ENCODE results near the gene ST8SIA5.
"Not testable (repeated sequence)": the region's sequence is repeated elsewhere in the genome, so short reads cannot be mapped to it uniquely, and the experiment has no call there.

The ST8SIA5 gene, protein sequence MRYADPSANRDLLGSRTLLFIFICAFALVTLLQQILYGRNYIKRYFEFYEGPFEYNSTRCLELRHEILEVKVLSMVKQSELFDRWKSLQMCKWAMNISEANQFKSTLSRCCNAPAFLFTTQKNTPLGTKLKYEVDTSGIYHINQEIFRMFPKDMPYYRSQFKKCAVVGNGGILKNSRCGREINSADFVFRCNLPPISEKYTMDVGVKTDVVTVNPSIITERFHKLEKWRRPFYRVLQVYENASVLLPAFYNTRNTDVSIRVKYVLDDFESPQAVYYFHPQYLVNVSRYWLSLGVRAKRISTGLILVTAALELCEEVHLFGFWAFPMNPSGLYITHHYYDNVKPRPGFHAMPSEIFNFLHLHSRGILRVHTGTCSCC

DNA sequence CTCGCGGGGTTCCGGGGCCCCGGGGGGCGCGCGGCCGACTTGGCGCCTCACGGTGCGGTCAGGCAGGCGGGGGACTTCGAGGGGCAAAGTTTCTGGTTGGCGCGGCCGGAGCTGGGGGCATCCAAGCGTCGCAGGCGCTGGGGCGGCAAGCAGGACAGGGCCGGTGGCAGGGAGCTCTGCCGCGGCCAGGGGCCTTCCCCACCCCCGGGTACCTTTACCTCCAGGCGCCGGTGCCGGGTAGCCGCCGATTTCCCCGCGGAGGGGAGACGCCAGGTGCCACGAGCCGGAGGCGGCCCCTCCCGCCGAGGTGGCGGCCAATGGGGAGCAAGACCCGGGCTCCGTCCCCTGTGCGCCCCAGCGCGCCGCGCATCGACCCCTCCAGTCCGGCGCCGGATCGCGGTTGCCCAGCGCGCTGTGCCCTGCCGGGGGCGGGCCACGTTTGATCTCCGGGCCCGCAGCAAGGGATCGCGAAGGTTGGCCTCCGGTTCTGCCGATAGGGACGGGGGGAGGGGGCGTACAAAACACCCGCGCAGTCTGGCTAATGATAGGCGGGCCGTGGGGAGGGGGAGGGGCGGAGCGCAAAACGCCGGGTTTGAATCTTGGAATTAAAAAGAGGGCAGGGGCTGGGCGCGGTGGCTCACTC is at the start of gene ST8SIA5:
TSS of gene ST8SIA5 (minus strand) at position 495 of the 643 bp plus-strand sequence. CDS start 545 bp downstream, outside the sequence.
- no peak for DNase-seq

DNA sequence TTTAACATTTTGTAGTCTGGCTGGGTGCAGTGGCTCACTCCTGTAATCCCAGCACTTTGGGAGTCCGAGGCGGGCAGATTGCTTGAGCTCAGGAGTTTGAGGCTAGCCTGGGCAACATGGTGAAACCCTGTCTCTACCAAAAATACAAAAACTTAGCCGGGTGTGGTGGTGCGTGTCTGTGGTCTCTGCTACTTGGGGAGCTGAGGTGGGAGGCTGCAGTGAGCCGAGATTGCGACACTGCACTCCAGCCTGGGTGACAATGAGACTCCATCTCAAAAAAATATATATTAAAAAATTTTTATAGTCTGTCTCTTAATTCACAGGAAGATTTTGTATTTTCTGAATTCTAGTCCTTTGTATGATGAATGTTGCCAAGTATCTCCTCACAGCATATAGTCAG is 39.1 kb upstream of the ST8SIA5 start:
- DNase-seq: not testable (repeated sequence)

DNA sequence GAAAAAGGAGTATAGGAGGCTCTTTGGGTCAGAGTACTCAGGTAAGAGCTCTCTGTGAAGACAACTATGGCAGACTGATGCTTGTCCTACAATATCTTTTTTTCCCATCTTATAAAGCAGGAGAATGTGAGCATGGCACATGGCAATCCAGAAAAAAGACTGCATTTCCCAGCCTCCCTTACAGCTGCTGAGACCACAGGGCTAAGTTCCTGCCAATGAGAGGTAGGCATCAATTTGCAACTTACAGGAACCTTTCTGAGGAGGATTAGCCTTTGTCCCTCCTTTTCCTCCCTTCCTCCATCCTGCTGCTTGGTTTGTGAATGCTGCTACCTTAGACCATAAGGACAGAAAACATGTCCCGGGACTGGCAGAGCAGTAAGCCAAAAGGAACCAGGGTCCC is 37.8 kb upstream of the ST8SIA5 start:
- DNase-seq: no peak

DNA sequence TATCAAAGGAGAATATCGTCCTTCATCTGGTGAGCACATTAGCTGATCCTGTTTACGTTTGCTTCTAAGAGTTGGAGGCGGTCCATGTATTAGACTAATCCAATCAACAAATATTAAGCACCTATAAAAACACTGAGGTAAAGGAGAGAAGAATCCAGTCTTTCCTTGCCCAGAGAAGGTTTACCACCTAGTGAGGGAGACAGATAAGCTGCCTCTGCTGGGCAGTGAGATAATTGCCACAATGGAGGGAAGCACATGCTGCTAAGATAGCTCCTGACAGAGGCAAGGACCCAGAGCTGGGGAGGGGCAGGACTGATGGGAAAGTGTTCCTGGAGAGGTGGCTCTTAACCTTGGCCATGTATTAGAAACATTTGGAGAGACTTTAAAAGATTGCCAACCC is 36.7 kb upstream of the ST8SIA5 start:
- no peak for DNase-seq

DNA sequence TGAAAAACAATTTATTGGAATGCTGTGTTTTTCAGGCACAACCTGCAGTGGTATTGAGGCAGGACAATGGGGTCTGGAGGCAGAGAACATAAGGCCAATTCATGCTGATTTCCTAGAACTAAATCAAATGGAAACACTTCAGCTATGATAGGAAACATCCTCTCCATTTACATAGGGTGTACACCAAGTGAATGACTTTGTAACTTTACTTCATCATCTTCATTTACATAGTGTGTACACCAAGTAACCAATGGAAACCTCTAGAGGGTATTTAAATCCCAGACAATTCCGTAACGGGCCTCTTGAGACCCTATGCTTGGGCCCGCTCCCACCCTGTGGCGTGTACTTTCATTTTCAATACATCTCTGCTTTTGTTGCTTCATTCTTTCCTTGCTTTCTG is 32.2 kb upstream of the ST8SIA5 start:
- no peak for DNase-seq

DNA sequence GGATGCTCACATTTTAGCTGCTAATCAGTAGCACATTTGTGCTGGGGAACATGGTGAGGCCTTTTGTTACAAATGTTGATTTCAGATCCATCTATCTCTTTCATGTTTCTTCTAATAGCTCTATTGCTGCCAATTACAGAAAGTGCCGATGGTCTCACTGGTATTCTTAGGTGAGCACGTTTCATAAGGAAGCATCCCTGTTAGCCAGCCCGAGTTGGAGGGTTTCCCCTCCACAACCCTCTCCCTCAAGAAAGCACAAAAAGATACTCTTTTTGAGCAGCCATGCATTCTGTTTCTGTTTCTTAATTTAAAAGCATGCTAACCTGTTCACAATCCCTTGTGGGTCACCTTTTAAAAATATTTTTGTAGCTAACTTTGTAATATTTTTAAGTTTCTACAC is 30.8 kb upstream of the ST8SIA5 start:
- DNase-seq: no peak

DNA sequence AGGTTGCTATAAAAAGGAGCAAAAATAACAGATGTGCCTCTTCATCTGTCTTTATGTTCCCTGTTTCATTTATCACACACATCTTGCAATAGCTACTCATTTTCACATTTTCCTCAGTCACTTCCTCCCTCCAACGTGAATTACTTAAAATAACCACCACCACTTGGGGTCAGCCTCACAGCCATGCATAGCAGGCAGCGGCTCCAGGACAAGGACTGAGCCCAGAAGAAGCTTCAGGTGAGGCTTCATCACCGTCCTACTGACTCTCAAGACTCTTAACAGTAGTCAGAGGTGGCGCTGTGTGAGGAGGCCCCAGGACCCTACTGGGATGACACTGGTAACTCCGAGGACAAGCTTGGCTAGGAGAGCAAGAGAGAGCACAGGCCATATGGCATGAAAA is 15.5 kb upstream of the ST8SIA5 start:
- no peak for DNase-seq

DNA sequence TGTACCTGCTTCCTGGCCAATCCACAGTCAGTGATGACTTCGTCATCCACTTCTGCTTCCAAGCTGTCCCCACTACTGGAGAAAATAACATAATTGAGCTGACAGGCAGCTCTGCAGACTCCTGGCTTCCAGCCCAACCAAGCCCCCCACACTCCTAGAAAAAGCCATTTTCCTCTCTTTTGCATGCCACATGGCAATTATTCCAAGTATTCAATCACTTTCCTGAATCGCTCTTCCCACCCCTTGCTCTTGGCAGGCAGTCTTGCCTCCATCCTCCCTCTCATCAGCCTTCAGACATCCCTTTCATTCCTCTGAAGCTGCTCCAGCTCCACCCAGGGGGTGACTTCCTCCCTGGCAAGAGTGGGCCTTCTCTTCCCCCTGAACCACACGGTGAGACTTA is 14.3 kb upstream of the ST8SIA5 start:
- no peak for DNase-seq

DNA sequence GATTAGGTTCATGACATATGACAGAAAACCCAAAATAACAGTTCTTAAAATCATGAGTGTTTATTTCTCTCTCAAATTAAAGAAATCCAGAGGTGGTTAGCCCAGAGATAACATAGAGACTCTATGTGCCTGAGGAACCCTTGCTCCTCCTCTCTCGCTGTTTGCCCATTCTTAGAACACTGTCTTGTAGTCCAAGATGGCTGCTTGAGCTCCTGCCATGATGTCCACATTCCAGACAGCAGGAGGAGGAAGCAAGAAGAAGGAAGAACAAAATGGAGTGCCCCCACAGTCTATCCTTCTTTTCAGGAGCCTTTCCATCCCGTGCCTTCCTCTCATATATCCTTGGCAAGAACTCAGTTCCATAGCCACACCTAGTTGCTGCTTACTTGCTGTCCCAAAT is 13.9 kb upstream of the ST8SIA5 start:
- DNase-seq: no peak

DNA sequence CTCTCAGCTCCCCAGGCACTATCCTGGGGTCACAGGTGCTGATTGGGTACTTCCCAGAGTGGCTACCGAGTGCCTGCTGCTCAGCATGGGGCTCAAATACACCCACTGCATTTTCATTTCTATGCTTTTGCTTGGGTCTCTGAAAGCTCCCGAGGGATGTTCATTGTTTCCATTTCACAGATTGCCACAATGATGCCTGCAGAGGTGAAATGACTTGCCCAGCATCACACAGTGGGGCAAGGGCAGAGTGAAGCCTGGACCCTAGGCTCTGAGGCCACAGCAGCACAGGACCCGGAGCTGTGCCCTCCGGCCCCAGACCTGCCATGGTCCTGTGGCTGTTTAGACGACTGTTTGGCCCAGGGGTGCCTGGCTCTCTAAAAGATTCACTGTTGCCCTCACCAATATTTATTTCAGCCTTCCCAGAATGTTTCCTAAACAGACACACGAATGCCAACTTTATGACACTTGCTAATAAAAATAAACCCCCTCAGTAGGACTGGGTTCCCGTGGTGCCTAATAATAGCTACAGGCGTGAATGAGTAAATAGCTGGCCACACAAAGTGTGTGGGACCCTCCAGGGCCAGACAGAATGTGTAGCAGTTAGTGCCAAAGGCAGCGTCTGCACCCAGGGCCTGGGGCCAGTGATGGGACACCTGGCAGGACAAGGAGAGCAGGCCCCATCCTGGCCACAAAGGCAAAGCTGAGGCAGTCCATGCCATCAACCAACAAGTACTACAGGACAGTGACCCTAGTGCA is 11.5 kb upstream of the ST8SIA5 start:
- no peak for DNase-seq

DNA sequence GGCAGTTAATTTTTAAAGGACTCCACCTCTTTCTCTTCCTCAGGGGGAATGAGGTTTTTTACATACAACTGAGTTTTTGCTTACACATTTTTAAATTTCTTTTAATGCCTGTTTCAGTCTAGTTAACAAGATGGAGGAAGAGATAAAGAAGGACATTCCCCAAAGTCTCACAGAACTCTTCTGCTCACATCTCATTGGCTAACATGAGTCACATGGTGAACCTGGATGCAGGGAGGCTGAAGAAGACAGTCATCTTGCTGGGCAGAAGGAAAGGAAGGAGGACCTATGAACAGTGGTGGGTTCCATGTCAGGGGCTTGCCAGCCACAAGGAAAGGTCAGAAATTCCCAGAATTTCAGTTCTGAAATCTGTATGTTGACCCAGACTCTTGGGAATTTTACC is 10.4 kb upstream of the ST8SIA5 start:
- DNase-seq: no peak

DNA sequence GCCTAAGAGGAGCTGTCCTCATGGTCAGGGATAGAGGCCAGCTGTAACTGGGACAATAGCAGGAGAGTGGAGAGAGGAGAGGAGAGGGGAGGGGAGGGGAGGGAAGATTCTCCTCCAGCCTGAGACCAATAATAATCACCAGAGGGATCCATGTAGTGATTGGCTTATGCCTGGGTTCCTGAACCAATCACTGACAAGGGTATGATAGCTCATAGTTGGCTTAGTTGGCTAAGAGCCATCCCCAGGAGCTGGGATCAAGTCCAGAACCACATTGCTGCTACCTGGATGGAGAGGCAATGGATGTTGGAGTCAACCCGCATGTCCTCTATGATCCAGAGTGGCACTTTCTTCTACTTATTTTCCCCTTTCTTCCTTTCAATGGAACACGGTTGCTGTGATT is 7.7 kb upstream of the ST8SIA5 start:
- no peak for DNase-seq

DNA sequence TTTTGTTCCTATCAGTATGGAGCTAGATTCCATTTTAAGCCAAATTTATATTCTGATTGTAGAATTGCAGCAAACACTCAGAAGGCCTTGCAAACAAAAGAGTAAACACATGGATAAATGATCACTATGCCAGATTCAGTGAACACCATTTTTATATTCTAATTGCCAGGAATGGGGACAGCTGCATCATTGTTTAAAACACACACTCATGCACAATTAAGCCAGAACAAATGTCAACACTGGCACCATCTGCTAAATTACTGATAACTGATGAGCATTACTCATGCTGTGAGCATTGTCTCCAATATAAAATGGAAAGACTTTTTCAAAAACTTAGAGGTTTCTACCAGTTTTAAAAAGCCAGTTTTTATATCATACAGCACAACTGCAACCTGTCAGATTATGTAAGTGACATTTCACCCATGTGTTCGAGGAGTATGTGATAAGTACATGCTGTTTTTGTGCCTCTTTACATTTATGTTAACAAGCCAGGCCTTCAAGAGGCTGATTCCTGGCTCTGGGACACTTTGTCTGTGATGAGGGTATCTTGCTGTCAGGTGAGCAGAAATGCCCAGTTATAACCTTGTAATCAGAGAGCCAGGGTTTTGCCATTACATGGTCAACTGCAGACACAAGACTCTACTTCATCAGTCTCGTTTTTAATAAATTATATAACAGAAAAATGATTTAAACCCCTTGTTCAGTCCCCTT is 4.4 kb upstream of the ST8SIA5 start:
- DNase-seq: no peak

DNA sequence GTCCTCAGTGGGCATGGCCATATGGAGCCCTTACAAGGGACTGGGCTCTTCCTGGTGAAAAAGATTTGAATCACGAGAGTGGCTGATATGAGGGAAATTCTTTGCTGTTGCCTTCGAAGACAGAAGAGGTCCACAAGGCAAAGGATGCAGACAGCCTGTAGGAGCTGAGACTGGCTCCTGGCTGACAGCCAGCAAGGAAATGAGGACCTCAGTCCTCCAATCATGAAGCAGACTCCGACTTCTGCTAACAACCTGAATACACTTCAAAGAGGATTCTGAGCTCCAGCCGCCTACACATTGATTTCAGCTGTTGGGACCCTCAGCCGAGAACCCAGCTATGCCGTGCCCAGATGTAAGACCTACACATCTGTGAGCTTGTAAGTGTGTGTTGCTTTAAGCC is 3.0 kb upstream of the ST8SIA5 start:
- no peak for DNase-seq

DNA sequence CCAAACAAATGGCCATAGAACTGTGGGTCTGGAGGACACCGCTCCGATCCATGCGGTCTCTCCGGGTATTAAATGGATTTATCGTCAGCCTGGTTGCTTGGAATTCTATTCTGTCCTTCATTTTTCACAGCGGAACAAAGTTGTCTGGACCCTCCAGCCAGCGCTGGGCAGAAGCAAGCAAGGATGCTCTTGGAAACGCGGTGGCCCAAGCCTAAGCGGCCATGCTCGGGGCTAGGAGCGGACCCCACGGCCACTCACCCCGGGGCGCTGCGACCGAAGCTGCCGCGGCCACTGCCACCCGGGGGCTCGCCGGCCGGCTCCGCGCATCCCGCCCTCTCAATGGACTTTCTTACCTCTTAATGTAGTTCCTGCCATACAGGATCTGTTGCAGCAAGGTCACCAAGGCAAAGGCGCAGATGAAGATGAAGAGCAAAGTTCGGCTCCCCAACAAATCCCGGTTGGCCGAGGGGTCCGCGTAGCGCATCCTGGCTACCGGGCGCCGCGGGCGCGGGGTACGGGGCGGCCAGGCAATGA is 761 bp downstream of the ST8SIA5 start:
- DNase-seq: no peak

DNA sequence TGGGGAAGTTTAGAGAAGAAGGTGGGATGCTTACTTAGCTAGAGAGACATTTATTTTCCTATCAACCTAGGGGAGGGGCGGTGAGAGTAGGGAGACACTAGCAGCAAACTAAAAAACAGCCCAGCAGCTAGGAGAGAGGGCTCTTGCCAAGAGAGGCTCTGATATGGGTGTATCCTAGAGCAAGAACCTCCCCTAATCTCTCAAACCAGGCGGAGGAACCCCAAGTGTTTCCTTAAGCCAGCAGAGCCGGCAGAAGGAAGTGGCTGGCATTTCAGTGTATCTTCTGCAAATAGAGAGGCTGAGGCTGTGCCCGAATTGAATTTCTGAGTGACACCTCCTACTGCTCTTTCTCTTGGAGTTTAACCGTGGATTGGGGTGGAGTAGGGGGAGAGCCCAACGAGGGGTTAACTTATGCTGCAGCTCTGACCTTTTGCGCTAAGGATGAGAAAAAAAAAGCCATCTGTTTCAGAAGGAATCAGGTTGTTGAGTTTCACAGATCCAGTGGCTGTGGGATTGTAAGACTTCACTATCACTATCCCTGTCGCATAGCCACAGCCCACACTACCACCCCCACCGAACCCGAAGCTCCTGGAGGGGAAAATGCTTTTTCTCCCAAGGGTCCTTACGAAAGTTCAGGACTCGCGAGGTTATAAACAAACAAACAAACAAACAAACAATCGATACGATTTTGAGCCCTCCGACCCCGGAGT is 1.4 kb downstream of the ST8SIA5 start:
- DNase-seq: no peak

DNA sequence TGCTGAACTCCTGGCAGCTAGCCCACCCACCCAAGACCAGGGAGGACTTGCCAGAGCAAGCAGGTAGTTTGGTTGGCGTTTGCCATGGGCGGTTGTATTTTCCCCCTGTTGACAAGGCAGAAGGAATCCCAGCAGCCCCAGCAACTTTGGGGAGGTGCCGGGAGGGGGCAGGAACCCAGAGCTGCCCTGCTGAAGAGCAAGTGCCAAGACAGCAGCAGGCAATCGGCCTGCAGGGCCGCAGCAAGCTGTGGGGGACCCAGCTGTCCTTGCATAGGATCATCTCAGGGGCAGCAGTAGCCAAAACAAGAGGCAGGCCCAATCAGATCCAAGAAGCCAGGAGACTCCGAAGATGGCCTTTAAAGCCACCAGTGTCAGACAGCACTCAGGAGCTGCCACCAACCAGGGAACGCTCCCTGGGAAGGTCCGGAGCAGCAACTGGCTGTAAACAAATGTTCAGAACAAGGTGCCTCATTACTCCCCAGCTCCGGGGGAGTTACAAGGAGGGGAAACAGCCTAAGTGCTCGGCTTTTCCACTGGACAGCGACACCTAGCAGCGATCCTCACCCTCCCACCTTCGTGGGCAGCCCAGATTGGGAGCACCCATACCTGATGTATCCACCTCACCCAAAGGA is 2.1 kb downstream of the ST8SIA5 start:
- no peak for DNase-seq

DNA sequence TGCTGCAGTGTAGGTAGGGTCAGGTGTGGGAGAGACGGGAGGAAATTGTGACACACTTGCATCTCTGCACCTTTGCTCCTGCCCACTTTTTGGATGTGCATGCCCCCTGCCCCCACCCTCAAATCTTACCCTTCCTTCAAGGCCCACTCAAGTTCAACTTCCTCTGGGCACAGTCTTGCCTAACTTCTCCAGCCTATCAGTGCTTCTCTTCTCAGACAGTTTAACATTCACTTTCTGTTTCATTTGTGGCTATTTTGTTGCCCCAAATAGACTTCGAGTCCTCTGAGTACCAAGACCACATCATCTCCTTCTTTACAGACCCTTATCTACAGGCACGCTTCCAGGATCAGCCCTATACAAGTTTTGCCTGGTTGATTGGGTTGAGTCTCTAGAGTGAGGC is 2.7 kb downstream of the ST8SIA5 start:
- DNase-seq: no peak

DNA sequence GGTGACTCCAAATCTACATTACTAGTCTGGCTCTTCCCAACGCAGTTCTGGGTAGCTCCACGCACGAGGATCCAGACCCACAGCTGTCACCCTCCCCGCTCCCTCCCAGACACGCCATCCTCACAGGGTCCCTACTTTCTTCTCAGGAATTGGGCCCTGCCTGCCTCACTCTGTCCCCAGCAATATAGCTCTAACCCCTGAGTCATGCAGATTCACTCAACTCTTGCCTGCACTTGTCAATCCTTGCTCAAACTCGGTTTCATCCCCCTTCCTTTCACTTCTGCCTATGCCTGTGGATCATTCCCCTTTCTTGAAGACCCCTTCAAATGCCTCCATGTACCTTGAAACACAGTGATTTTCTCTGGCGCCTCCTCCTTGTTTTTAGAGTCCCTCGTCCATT is 5.0 kb downstream of the ST8SIA5 start:
- DNase-seq: no peak

DNA sequence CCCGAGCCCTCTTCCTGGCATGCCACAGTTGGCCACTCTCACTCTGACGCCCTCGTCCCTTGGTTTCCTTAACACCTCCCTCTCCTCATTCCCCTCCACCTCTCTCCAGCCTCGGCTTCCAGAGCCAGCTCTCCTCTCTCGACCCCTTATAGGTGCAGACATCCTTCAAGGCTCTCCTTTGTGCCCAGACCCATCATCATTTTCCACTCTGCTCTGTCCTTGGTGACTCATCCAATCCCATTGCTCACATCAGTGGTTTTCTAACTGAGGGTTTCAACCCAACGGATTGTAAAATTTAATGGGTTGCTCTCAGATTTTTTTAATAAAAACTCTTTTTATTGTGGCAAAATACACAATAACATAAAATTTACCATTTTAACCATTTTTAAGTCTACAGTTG is 6.2 kb downstream of the ST8SIA5 start:
- no peak for DNase-seq

DNA sequence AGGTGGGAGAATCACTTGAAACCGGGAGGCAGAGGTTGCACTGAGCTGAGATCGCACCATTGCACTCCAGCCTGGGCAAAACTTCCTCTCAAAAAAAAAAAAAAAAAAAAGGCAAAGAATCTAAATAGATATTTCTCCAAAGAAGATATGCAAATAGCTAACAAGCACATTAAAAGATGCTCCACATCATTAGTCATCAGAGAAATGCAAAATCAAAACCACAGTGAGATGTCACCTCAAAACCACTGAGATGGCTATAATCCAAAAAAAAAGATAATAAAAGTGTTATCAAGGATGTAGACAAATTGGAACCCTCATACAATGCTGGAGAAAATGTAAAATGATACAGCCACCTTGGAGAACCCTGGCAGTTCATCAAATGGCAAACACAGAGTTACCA is 8.4 kb downstream of the ST8SIA5 start:
- DNase-seq: no peak

DNA sequence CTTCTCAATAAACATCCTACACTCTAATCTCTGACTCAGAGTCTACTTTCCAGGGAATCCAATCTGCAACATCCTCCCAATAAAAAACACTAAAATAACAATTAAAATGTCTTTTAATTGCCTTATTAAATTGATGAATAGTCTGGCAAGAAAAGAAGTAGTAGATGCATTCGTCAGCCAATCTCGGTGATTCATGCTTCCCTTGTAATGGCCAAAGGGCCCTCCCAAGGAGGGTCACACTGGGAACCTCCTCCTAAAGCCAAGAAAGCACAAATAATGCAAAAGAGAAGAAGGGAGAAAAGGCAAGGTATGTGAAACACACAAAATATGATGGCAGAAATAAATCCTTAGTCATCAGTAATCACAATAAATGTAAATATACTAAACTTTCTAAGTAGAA is 16.8 kb downstream of the ST8SIA5 start:
- no peak for DNase-seq

Measured in cortex of kidney (tissue), 1 donor.